HCT116 (cell line): ENCODE data around the gene MIEF1.

ENCODE experiments used
- CBX3 ChIP-seq: IDR thresholded peaks from 2 replicates; pipeline ENCODE4 v1.6.1; 2012; ENCODE audit warnings: low read depth
- EZH2 ChIP-seq: fragments of 200-600 bp; sonication (generic); IDR thresholded peaks from 2 replicates; pipeline ENCODE4 v1.6.1; 2017; ENCODE audit warnings: antibody characterized with exemption, mixed run types
- JUND ChIP-seq: IDR thresholded peaks from 2 replicates; pipeline ENCODE4 v1.6.1; 2012
- POLR2AphosphoS5 ChIP-seq: IDR thresholded peaks from 2 replicates; pipeline ENCODE4 v1.6.1; 2011; ENCODE audit warnings: mild to moderate bottlenecking, low read depth, low read length, moderate library complexity
- SP1 ChIP-seq: IDR thresholded peaks from 2 replicates; pipeline ENCODE4 v1.6.1; 2012; ENCODE audit warnings: low read depth
- TF ChIP-seq, protein P1 (sequence below), 3 experiments: fragments of 200-600 bp in 1 of 3; sonication (generic) in 1 of 3; IDR thresholded peaks in 2 of 3; conservative IDR thresholded peaks in 1 of 3; 2 replicates each; pipeline ENCODE4 v1.5.1; 2012 to 2017; ENCODE audit warnings: low read depth in 2 of 3, low read length in 2 of 3, antibody characterized with exemption in 1 of 3, borderline replicate concordance in 1 of 3, control low read depth in 1 of 3, mild to moderate bottlenecking in 1 of 3, mixed read lengths in 1 of 3, mixed run types in 1 of 3, moderate library complexity in 1 of 3; ENCODE audit not compliant: insufficient read depth in 1 of 3

DNA sequence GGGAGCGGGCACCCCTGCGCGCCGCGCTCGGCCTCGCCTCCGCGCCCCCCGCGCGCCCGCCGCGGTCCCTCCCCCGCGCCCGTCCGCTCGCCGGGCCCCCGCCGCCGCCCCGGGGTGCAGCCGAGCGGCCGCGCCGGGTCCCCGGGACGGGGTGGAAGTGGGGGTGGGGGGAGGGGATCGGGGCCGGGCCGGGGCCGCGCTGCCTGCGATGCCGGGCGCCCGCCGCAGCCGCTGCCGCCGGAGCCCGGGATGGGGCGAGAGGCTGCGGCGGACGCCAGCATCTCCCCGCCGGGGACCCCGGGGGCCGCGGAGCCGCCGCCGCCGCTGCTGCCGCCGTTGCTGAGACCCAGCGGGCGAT, 44.9 kb upstream of the MIEF1 start:
- TF ChIP-seq, protein P1, sequence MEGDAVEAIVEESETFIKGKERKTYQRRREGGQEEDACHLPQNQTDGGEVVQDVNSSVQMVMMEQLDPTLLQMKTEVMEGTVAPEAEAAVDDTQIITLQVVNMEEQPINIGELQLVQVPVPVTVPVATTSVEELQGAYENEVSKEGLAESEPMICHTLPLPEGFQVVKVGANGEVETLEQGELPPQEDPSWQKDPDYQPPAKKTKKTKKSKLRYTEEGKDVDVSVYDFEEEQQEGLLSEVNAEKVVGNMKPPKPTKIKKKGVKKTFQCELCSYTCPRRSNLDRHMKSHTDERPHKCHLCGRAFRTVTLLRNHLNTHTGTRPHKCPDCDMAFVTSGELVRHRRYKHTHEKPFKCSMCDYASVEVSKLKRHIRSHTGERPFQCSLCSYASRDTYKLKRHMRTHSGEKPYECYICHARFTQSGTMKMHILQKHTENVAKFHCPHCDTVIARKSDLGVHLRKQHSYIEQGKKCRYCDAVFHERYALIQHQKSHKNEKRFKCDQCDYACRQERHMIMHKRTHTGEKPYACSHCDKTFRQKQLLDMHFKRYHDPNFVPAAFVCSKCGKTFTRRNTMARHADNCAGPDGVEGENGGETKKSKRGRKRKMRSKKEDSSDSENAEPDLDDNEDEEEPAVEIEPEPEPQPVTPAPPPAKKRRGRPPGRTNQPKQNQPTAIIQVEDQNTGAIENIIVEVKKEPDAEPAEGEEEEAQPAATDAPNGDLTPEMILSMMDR (IDR thresholded peaks at IDR 0.05 in 2 of 3, conservative IDR thresholded peaks at IDR 0.05 in 1 of 3; ENCODE audit: borderline replicate concordance in 1 of 3, insufficient read depth in 1 of 3, low read depth in 2 of 3, low read length in 2 of 3): no peak
- no peak for TF ChIP-seq POLR2AphosphoS5
- TF ChIP-seq EZH2: no peak
- no peak for TF ChIP-seq CBX3
- TF ChIP-seq JUND: no peak
- no peak for TF ChIP-seq SP1
